HG02885 (cell line): Measurements from ENCODE around the gene FYN.
"Not testable (repeated sequence)": the region's sequence is repeated elsewhere in the genome, so short reads cannot be mapped to it uniquely, and the experiment has no call there.

Source experiments
- ATAC-seq: cut with Tn5 transposase; IDR thresholded peaks from one replicate; pipeline ENCODE4 v1.9.1; 2021; ENCODE audit warnings: mild to moderate bottlenecking; ENCODE audit not compliant: unreplicated experiment, poor library complexity

Gene FYN

DNA sequence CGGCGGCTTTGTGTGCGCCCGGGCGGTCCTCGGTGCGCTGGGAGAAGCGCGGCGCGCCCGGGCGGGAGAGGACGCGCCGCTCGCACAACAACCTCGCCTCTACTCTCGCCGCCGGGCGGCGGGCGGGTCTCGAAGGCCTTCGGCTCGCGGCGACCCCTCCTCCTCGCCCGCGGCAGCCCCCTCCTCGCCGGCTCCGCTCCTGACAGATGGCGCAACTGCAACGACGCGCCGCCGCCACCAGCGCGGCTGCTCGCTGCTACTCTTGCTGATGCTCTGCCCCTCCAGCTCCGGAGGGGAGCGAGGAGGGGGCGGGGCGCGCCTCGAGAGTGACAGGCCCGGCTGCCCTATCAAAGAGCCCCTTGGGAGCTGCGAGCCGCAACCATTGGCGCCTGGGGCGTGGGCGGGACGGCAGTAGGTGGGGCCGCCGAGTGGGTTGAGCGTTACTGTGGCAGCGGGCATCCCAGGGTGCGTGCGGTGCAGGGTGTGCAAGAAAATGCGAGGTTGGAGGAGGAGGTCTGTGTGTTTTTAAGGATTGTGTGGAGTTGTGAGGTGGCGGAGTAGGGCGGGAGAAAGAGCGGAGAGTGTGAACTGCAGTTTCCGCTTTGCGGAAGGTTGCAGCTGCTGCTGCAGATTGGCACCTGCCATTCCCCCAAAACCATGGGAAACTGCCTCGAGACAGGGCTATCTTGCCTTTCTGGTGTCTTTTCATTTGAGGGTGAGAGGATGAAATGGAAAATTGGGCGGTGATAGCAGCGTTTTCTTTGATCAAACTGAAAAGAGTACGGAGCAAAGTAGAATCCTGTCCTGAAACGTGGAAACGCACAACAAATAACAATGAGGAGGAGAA, at the start of gene FYN:
Gene FYN, minus strand, starts transcription at position 275 of the 847 bp plus-strand sequence. CDS start 153,401 bp downstream, outside the sequence.
- ATAC-seq = peak; percentile 95

- no peak for ATAC-seq
Measured at GRCh38 chr6:111922454-111923297, 49.4 kb upstream of the FYN start.

DNA sequence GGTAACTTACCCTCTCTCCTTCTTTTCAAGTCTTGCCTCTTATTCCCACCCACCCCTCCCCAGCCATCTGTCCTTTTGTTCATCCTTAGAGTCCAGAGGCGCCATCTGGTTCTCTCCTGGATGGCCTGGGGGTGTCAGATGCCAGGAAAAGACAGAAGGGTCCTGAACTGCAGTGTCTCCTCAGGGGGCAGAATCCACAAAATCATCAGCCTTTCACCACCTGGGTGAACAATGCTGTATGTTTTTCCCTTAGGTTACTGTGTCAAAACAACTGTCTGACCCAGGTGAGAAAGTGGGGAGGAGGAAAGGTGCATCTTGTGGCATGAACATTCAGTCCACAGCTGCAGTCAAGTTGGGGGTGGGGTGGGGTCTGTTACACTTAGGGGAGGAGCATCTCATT, 47.9 kb upstream of the FYN start:
- no peak for ATAC-seq

DNA sequence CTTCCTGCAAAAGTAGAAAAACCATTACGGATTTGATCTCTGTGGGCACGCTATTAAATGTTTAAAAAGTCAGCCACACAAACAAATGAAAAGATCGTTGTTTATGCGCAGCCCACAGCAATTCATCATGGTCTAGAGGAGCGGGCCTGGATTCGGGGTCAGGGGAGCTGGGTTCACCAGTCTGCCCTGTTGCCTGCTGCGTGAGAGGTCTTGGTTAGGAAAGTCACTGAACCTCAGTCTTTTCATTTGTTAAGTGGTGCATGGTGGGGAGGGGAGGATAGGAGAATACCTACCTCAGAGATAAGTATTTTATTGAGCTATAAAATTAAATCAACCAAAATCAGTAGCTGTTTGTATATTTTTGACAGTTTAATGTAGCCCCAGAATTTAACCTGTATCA, 47.3 kb upstream of the FYN start:
- ATAC-seq = no peak

DNA sequence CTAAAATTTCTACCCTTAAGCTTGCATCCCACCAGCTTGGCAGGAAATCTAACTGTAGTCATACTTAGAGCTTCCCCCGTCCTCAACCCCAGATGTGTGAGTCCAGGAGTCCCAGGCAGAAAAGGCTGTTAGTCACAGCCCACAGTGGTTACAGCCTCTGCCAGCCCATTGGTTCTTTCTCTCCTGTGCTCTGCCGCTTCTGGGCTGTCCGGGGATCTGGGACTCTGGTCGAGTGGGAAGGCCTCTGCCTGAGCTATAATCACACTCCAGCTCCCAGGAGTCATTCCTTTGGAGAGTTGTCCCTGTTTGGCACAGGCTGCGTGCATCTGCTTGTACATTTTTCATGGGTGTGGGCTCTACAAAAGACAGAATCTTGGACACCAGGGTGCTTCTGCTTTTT, 45.6 kb upstream of the FYN start:
- ATAC-seq = no peak

- no peak for ATAC-seq
Measured at GRCh38 chr6:111916747-111917146, 43.5 kb upstream of the FYN start.

GRCh38 chr6:111914617-111915016, 41.4 kb upstream of the FYN start:
- no peak for ATAC-seq

GRCh38 chr6:111912904-111913303, 39.7 kb upstream of the FYN start:
- ATAC-seq = no peak

- no peak for ATAC-seq
Measured at GRCh38 chr6:111911428-111911827, 38.2 kb upstream of the FYN start.

DNA sequence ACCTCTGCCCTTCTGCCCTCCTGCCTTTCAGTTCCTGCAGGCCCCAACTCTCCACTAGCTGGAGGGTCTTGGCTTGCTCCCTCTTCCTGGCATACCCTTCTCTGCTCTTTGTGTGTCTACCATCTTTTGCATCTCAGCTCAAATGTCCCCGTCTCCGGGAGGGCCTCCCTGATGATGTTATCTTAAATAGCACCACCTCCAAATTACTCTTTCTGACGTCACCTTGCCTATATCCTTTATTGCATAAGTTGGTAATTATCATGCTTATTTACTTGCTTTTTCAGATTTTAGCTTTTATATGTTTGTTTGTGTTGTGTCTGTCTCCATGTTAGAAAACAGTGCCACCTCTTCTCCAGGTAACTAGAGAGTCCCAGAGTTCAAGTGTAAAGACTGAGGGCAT, 36.0 kb upstream of the FYN start:
- ATAC-seq = no peak

DNA sequence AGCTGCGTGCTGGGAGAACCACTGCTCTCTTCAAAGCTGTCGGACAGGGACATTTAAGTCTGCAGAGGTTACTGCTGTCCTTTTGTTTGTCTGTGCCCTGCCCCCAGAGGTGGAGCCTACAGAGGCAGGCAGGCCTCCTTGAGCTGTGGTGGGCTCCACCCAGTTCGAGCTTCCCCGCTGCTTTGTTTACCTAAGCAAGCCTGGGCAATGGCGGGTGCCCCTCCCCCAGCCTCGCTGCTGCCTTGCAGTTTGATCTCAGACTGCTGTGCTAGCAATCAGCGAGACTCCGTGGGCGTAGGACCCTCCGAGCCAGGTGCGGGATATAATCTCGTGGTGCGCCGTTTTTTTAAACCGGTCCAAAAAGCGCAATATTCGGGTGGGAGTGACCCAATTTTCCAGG, 35.1 kb upstream of the FYN start:
- not testable (repeated sequence) for ATAC-seq

GRCh38 chr6:111900735-111901134, 27.5 kb upstream of the FYN start:
- ATAC-seq = no peak

GRCh38 chr6:111899531-111899930, 26.3 kb upstream of the FYN start:
- ATAC-seq = no peak

GRCh38 chr6:111898452-111898851, 25.2 kb upstream of the FYN start:
- ATAC-seq = no peak

- ATAC-seq = no peak
Measured at GRCh38 chr6:111894951-111895350, 21.7 kb upstream of the FYN start.

DNA sequence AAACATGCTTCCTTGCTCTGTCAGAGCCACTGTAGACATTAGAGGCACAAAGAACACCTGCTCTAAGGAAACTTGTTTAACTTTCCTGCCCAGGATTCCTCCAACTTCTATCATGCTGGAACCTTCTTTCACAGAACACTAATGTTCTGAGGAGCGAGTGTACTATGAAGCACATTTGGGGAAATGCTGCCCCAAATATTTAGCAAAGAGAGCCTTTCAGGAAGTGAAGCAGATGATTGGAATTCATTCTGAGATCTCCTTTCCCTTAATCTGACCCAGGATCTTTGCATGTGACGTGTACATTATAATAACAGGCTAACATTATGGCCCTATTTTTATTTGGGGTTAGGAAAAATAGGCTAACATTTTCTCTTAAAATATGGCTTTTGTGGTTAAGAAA, 21.0 kb upstream of the FYN start:
- no peak for ATAC-seq

- no peak for ATAC-seq
Measured at GRCh38 chr6:111892431-111892830, 19.2 kb upstream of the FYN start.

DNA sequence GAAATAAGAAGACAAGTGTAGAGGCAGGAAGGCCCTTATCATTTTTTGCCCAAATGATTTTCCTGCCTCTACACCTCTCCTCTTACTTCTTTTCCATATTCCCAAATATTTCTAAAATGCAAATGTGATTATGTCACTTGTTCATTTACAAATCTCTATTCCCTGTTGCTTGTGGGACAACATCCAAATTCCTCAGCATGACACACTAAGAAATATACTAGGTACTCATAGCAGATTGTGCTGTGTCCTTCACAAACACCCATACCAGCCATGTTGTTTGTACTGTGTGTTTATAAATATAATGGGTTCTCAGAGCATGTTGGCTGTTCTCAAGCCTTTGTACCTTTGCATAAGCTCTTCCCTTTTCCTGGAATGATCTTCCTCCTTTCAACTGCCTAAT, 17.7 kb upstream of the FYN start:
- ATAC-seq = no peak

DNA sequence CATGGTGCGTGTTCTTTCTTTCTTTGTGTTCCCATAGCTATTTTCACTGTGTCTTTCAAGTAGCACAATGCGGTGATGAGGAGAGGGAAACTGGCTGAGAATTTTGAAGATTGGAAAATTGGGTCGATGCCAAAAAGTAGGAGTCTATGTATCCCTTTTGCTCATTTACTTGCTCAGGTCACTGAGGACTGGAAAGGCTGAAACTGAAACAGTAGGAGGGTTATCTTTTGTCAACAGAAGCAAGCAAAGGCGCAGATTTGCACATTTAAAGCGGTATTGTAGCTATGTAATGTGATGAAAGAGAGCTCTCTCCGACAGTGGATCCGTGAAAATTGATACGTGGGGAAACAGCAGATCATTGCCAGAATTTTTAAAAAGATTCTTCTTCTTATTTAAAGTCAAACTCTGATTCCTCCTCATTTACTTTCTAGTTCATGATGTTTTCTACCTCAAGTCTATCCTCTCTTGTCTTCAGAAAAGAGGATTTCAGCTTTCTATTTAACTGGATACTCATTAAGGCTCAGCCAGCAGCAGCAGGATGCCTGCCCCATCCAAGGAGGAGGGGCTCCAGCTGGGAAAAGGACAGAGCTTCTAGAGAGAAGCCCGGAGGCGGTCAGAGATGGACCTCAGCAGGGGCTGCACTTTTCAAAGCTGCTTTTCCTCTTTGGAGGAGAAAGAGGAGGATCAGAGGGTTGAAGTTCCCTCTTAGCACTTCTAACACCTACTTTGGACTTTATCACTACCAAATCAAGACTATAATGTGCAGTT, 15.9 kb upstream of the FYN start:
- no peak for ATAC-seq

DNA sequence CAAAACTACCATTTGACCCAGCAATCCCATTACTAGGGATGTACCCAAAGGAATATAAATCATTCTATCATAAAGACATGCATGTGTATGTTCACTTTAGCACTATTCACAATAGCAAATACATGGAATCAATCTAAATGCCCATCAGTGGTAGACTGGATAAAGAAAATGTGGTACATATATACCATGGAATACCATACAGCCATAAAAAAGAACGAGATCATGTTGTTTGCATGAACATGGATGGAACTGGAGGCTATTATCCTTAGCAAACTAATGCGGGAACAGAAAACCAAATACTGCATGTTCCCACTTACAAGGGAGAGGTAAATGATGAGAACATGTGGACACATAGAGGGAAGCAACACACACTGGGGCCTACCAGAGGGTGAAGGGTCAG, 13.5 kb upstream of the FYN start:
- not testable (repeated sequence) for ATAC-seq
